Epithelial cell of alveolus of lung (primary cell): Measurements from ENCODE around the gene TRIM54. TPM values are rescaled to one million over a fixed set of nuclear protein-coding genes. Genes with fewer than 3 reads are reported as not detected.

ENCODE experiments used
- total RNA-seq: library from RNA; depleted of rRNA; stranded (reverse); fragments of >200 nt; gene quantifications from 2 replicates; pipeline ENCODE4 v1.2.1, GENCODE V29; 2015

TRIM54 gene, protein sequence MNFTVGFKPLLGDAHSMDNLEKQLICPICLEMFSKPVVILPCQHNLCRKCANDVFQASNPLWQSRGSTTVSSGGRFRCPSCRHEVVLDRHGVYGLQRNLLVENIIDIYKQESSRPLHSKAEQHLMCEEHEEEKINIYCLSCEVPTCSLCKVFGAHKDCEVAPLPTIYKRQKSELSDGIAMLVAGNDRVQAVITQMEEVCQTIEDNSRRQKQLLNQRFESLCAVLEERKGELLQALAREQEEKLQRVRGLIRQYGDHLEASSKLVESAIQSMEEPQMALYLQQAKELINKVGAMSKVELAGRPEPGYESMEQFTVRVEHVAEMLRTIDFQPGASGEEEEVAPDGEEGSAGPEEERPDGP
- 0.24 TPM in 1 of 2 replicates, not detected in the other for total RNA-seq

GRCh38 chr2:27281855-27282559 lies at the start of gene TRIM54:
Gene TRIM54, plus strand, starts transcription at chr2:27282429. Its CDS starts 303 bp downstream, at chr2:27282732.

DNA sequence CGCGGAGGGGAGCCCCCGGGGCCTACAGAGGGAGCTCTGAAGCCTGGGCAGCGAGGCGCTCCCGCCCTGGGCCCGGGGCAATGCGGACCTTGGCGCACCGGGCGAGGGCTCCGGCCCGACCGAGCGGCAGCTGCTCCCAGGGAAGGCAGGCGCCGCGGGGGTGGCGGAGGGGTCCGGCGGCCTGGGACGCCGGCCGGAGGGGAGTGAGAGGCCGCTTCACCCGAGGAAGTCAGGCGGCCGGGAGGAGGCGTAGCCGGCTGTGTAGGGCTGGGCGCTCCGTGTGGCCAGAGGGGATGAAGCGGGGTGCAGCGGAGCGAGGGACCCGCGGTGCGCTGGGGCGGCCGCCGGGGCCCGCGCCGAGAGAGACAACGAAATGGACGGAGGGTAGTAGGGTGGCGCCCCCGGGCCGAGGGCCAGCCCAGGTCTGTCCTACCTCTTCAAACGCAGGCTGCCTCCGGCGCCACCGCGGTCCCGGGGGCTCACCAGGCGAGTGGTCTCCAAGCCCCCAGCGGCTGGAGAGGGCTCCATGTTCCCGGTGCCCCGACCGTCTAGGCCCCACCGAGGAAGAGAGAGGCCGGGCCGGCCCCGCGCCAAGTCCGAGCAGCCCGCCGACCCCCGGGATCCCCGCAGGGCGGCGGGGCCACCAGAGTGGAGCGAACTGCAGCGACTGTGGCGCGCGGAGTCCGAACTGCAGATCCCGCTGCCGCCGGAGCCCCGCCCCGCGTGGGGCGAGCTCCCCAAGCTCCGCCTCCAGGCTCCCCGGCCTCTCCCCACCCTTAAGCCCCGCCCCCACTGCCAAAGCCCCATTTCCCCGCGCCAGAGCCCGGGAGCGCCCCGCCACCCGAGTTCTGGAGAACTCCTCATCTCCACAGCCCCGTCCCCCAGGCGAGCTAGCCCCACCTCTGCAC lies 19.6 kb upstream of the TRIM54 start, which contains the start of gene SLC30A3:
Gene SLC30A3 (minus strand): TSS at position 669 of the 908 bp plus-strand sequence. CDS start 141 bp downstream, at position 528.

DNA sequence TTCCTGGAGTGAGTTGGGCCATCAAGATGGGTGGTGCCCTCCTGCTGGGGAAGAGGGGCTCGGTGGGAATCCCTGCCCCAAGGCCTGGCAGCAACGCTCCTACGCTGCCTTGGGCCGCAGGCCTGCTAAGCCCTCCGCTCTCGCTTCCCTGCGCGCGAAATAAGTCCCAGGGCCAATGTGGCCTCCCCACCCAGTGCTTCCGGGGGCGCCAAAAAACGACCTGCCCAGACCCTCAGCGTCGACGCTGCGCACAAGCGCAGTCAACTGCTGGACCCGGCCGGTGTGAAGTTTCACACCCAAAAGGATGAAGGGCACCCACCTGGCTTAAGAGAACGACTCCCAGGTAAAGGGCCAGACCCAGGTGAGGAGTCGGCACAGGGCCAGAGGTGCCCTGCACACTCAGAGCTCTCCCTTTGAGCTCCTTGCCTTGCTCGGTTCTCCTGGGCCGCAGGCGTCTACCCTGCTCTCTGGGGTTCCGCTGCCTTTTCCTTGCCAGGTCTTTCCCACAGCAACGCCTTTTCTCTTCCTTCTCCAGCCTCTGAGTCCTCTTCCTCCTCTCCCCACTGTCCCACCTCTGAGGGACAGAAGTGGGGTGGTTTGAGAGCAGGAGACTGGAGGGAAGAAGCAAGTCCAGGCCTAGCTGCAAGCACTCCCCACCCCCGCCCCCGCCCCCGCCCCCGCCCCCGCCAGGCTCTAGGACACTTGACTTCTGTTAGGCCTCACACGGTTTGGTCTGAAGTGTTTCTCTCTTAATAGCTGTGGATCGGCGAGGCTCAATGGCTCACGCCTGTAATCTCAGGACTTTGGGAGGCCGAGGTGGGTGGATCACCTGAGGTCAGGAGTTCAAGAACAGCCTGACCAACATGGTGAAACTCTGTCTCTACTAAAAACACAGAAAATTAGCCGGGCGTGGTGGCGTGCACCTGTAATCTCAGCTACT lies 6.7 kb upstream of the TRIM54 start, which contains the start of gene DNAJC5G:
Gene DNAJC5G (plus strand): TSS at position 223 of the 940 bp plus-strand sequence. CDS start 1,296 bp downstream, outside the sequence.

GRCh38 chr2:27308359-27308881 lies 26.2 kb downstream of the TRIM54 start, which contains the start of gene UCN:
Gene UCN, minus strand, starts transcription at chr2:27308445. Its CDS starts 550 bp downstream, at chr2:27307895.

GRCh38 chr2:27322766-27323595 lies 40.8 kb downstream of the TRIM54 start, which contains the start of gene MPV17:
Gene MPV17, minus strand, starts transcription at chr2:27323097. Its CDS starts 580 bp downstream, at chr2:27322517.

DNA sequence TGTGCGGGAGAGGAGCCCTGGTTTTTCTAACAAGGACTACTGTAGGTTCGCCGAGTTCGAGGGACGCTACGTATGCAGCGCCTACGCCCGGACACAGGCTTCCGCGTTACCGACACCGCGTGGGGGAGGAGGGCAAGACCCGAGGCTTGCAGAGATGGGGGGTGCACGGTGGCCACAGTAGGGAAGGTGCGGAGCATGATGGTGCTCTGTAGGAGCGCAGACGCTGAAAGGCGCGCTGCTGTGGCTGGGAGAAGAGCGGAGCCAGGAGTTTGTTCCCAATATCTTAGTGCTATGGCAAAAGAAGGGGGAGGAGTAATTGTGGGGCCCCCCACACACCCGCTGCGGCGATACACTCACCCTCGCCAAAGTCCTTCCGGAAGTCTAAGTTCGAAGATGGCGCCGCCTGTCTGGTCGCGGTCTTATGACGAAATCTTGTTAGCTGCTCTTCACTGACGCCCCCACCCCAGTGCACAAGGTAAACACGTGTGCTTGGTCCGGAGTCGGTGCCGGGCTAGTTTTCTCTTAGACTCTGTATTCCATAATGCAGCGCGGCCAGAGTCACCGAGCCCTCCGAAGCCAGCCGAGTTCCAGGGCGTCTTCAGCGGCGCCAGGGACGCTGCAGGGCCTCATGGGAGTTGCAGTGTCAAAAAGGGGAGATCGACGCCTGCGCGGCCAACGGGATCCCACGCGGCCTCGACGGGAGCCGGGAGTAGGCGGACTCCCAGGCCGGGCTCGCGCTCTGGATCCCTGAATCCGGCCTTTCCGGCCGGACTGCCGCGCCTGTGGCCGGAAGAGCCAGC lies 74.4 kb downstream of the TRIM54 start, which contains the start of gene GTF3C2:
Gene GTF3C2 (minus strand): TSS at position 383 of the 800 bp plus-strand sequence. CDS start 13,210 bp downstream, outside the sequence.

Other genes starting within 250 kb of the TRIM54 start
- 48.9 and 66.5 TPM in 2 replicates for gene TMEM214, start 249.5 kb upstream of the TRIM54 start, total RNA-seq
- 22.6 and 24.6 TPM in 2 replicates for gene AGBL5, start 230.8 kb upstream of the TRIM54 start, total RNA-seq
- 364 and 815 TPM in 2 replicates for gene OST4, start 210.8 kb upstream of the TRIM54 start, total RNA-seq
- gene EMILIN1, start 203.8 kb upstream of the TRIM54 start, total RNA-seq = 546 and 790 TPM in 2 replicates
- 0.24 and 1.0 TPM in 2 replicates for gene KHK, start 195.7 kb upstream of the TRIM54 start, total RNA-seq
- 1.2 and 4.6 TPM in 2 replicates for gene CGREF1, start 163.3 kb upstream of the TRIM54 start, total RNA-seq
- not detected in 2 replicates for gene ABHD1, start 158.6 kb upstream of the TRIM54 start, total RNA-seq
- gene PREB, start 147.8 kb upstream of the TRIM54 start, total RNA-seq = 53.0 and 92.5 TPM in 2 replicates
- not detected in 2 replicates for gene PRR30, start 143.0 kb upstream of the TRIM54 start, total RNA-seq
- not detected in 2 replicates for gene TCF23, start 133.4 kb upstream of the TRIM54 start, total RNA-seq
- gene ATRAID, start 70.4 kb upstream of the TRIM54 start, total RNA-seq = 225 and 250 TPM in 2 replicates
- 18.3 and 26.0 TPM in 2 replicates for gene SLC5A6, start 70.2 kb upstream of the TRIM54 start, total RNA-seq
- 22.5 and 42.7 TPM in 2 replicates for gene CAD, start 65.1 kb upstream of the TRIM54 start, total RNA-seq
- gene SLC30A3, start 19.4 kb upstream of the TRIM54 start, total RNA-seq = not detected in 2 replicates
- not detected in 2 replicates for gene DNAJC5G, start 7.0 kb upstream of the TRIM54 start, total RNA-seq
- gene UCN, start 26.0 kb downstream of the TRIM54 start, total RNA-seq = 1.0 and 11.3 TPM in 2 replicates
- 80.7 and 88.8 TPM in 2 replicates for gene MPV17, start 40.7 kb downstream of the TRIM54 start, total RNA-seq
- gene GTF3C2, start 74.3 kb downstream of the TRIM54 start, total RNA-seq = 44.7 and 50.6 TPM in 2 replicates
- gene EIF2B4, start 87.9 kb downstream of the TRIM54 start, total RNA-seq = 25.9 and 29.5 TPM in 2 replicates
- 77.5 and 138 TPM in 2 replicates for gene SNX17, start 88.2 kb downstream of the TRIM54 start, total RNA-seq
- gene ZNF513, start 98.3 kb downstream of the TRIM54 start, total RNA-seq = 5.9 and 6.7 TPM in 2 replicates
- gene PPM1G, start 127.2 kb downstream of the TRIM54 start, total RNA-seq = 48.9 and 86.0 TPM in 2 replicates
- 67.0 and 109 TPM in 2 replicates for gene NRBP1, start 146.2 kb downstream of the TRIM54 start, total RNA-seq
- gene KRTCAP3, start 160.0 kb downstream of the TRIM54 start, total RNA-seq = 2.7 TPM in 1 of 2 replicates, not detected in the other
- 15.3 and 17.5 TPM in 2 replicates for gene IFT172, start 207.3 kb downstream of the TRIM54 start, total RNA-seq
- 10.4 and 20.9 TPM in 2 replicates for gene FNDC4, start 212.8 kb downstream of the TRIM54 start, total RNA-seq
- gene GCKR, start 214.4 kb downstream of the TRIM54 start, total RNA-seq = 0.24 and 0.39 TPM in 2 replicates